Articular chondrocyte of knee joint (primary cell): ENCODE measurements around the gene SOX15. TPM values are rescaled to one million over a fixed set of nuclear protein-coding genes. Genes with fewer than 3 reads are reported as not detected.

ENCODE experiments used
- small RNA-seq: library from RNA; depleted of rRNA; stranded (forward); fragments of <200 nt; gene quantifications from one replicate; pipeline ENCODE3, GENCODE V24; 2012
- total RNA-seq: library from RNA; depleted of rRNA; stranded (reverse); fragments of >200 nt; gene quantifications from 2 replicates; pipeline ENCODE4 v1.2.3, GENCODE V29; 2012

The SOX15 gene
- total RNA-seq = 0.11 and 0.26 TPM in 2 replicates

GRCh38 chr17:7589891-7590691 is at the start of gene SOX15:
TSS of gene SOX15 (minus strand) at chr17:7590094. CDS start at chr17:7589676, 418 bp downstream.

GRCh38 chr17:7629939-7630571 is 40.2 kb upstream of the SOX15 start, which contains the start of gene SHBG:
TSS of gene SHBG (plus strand) at chr17:7630135. CDS start at chr17:7630173, 38 bp downstream.

GRCh38 chr17:7627250-7628121 is 37.6 kb upstream of the SOX15 start, which contains the start of gene SAT2:
TSS of gene SAT2 (minus strand) at chr17:7627821. CDS start at chr17:7627635, 186 bp downstream.

GRCh38 chr17:7614425-7615264 is 24.8 kb upstream of the SOX15 start, which contains the start of gene FXR2:
TSS of gene FXR2 (minus strand) at chr17:7614897. CDS start at chr17:7614532, 365 bp downstream.

GRCh38 chr17:7583253-7584109 is 6.4 kb downstream of the SOX15 start, which contains the start of gene MPDU1:
TSS of gene MPDU1 (plus strand) at chr17:7583852. CDS start at chr17:7583863, 11 bp downstream.

GRCh38 chr17:7579001-7579833 is 10.7 kb downstream of the SOX15 start, which contains the start of gene CD68:
TSS of gene CD68 (plus strand) at chr17:7579638. CDS start at chr17:7579678, 40 bp downstream.

GRCh38 chr17:7561589-7562207 is 28.2 kb downstream of the SOX15 start, which contains the start of gene SENP3:
TSS of gene SENP3 (plus strand) at chr17:7561919. CDS start at chr17:7563077, 1,158 bp downstream.

GRCh38 chr17:7558544-7559319 is 31.2 kb downstream of the SOX15 start, which contains the start of gene TNFSF13:
TSS of gene TNFSF13 (plus strand) at chr17:7558750. CDS start at chr17:7559040, 290 bp downstream.

GRCh38 chr17:7548585-7549400 is 41.1 kb downstream of the SOX15 start, which contains the start of gene TNFSF12:
TSS of gene TNFSF12 (plus strand) at chr17:7549058. CDS start at chr17:7549154, 96 bp downstream.

Small RNA genes within 50 kb of the gene (small RNA-seq; reads per million reads assigned to genes)
- not detected for gene CD68
- gene SNORA48 = not detected
- not detected for gene SNORD10

Other genes with a start within 250 kb of the SOX15 start
- 8.9 and 11.2 TPM in 2 replicates for gene KCTD11, start 237.9 kb downstream of the SOX15 start, total RNA-seq
- gene TMEM95, start 234.9 kb downstream of the SOX15 start, total RNA-seq = not detected in 2 replicates
- 4.1 and 4.6 TPM in 2 replicates for gene TNK1, start 209.0 kb downstream of the SOX15 start, total RNA-seq
- gene PLSCR3, start 195.6 kb downstream of the SOX15 start, total RNA-seq = 19.6 and 21.7 TPM in 2 replicates
- 30.4 and 56.3 TPM in 2 replicates for gene TMEM256, start 186.0 kb downstream of the SOX15 start, total RNA-seq
- 6.9 and 8.6 TPM in 2 replicates for gene NLGN2, start 182.2 kb downstream of the SOX15 start, total RNA-seq
- gene SPEM1, start 169.8 kb downstream of the SOX15 start, total RNA-seq = not detected in 2 replicates
- not detected in 2 replicates for gene SPEM2, start 164.5 kb downstream of the SOX15 start, total RNA-seq
- gene SPEM3, start 161.2 kb downstream of the SOX15 start, total RNA-seq = not detected in 2 replicates
- 2.5 and 2.8 TPM in 2 replicates for gene TMEM102, start 154.7 kb downstream of the SOX15 start, total RNA-seq
- gene FGF11, start 150.6 kb downstream of the SOX15 start, total RNA-seq = 0.76 and 0.91 TPM in 2 replicates
- gene CHRNB1, start 145.0 kb downstream of the SOX15 start, total RNA-seq = 5.2 and 5.4 TPM in 2 replicates
- gene ZBTB4, start 110.5 kb downstream of the SOX15 start, total RNA-seq = 40.2 and 41.4 TPM in 2 replicates
- gene SLC35G6, start 108.6 kb downstream of the SOX15 start, total RNA-seq = not detected in 2 replicates
- gene POLR2A, start 105.7 kb downstream of the SOX15 start, total RNA-seq = 85.8 and 100.0 TPM in 2 replicates
- gene TNFSF12, start 41.0 kb downstream of the SOX15 start, total RNA-seq = 11.6 and 16.1 TPM in 2 replicates
- 4.5 and 5.0 TPM in 2 replicates for gene TNFSF13, start 31.3 kb downstream of the SOX15 start, total RNA-seq
- gene SENP3, start 28.2 kb downstream of the SOX15 start, total RNA-seq = 46.4 and 48.1 TPM in 2 replicates
- 102 and 116 TPM in 2 replicates for gene CD68, start 10.5 kb downstream of the SOX15 start, total RNA-seq
- gene MPDU1, start 6.2 kb downstream of the SOX15 start, total RNA-seq = 93.2 and 97.4 TPM in 2 replicates
- gene FXR2, start 24.8 kb upstream of the SOX15 start, total RNA-seq = 26.9 and 28.2 TPM in 2 replicates
- 41.3 and 41.4 TPM in 2 replicates for gene SAT2, start 37.7 kb upstream of the SOX15 start, total RNA-seq
- gene SHBG, start 40.0 kb upstream of the SOX15 start, total RNA-seq = 1.3 TPM in 1 of 2 replicates, not detected in the other
- gene ATP1B2, start 60.8 kb upstream of the SOX15 start, total RNA-seq = not detected in 2 replicates
- 40.6 and 40.8 TPM in 2 replicates for gene TP53, start 97.4 kb upstream of the SOX15 start, total RNA-seq
- 4.1 and 4.4 TPM in 2 replicates for gene WRAP53, start 98.4 kb upstream of the SOX15 start, total RNA-seq
- gene EFNB3, start 115.1 kb upstream of the SOX15 start, total RNA-seq = 0.54 and 0.91 TPM in 2 replicates
- 0.11 and 0.13 TPM in 2 replicates for gene DNAH2, start 127.7 kb upstream of the SOX15 start, total RNA-seq
- 3.1 and 5.7 TPM in 2 replicates for gene KDM6B, start 244.1 kb upstream of the SOX15 start, total RNA-seq